ENCODE results near the gene SPATA19. TPM values are rescaled to one million over a fixed set of nuclear protein-coding genes. Genes with fewer than 3 reads are reported as not detected.

Gene SPATA19
- total RNA-seq, 1 experiment from 2014 or later = not detected

GRCh38 chr11:133796043-133796795, 49.1 kb downstream of the SPATA19 start:
- CTCF ChIA-PET = no interaction called here
- no peaks in the 10 kb centered on the region for H3K36me3 ChIP-seq (ENCODE audit: control insufficient read depth, insufficient read depth, low read length)

GRCh38 chr11:133795088-133795487, 50.2 kb downstream of the SPATA19 start:
- intact Hi-C loops (cut with micrococcal nuclease; ENCODE audit: unreplicated experiment) (no loop called here), in situ Hi-C loops (cut with HindIII; ENCODE audit: low pct_unique_long_range_greater_than_20kb, low sequenced_read_pairs) (no loop called here)
- 0 out of 2 replicates have a peak, but pooled peaks cover 2% of the 10 kb centered on the region for H3K27me3 ChIP-seq (ENCODE audit: control insufficient read depth, insufficient read depth, low read length)
- H3K9me3 ChIP-seq (ENCODE audit: control insufficient read depth, insufficient read depth, low read depth, low read length) = no peaks in the 10 kb centered on the region; the same call in 1 of the 2 replicates
- no peaks in the 10 kb centered on the region for H3K4me1 ChIP-seq (ENCODE audit: control insufficient read depth, insufficient read depth, low read length)
- POLR2A ChIA-PET = no interaction called here
- CTCF ChIA-PET = no interaction called here
- H3K4me3 ChIP-seq (ENCODE audit: low read depth in 2 of 2, low read length in 2 of 2) = no peak overlapping the region
- DNase-seq (ENCODE audit: low read depth, low spot score) (no peak), ATAC-seq (no peak)
- H3K36me3 ChIP-seq (ENCODE audit: control insufficient read depth, insufficient read depth, low read length) = no peaks in the 10 kb centered on the region
- no TSS peak for BruUV-seq (replicated peaks)
- TF ChIP-seq TCF7L2 (IDR thresholded peaks at IDR 0.05; ENCODE audit: low read depth, low read length) (no peak), POLR2AphosphoS5 (IDR thresholded peaks at IDR 0.05; ENCODE audit: low read depth, low read length) (no peak), SIN3A (IDR thresholded peaks at IDR 0.05; ENCODE audit: borderline replicate concordance, insufficient read depth, low read depth, low read length) (no peak)
- TF ChIP-seq, protein P1, sequence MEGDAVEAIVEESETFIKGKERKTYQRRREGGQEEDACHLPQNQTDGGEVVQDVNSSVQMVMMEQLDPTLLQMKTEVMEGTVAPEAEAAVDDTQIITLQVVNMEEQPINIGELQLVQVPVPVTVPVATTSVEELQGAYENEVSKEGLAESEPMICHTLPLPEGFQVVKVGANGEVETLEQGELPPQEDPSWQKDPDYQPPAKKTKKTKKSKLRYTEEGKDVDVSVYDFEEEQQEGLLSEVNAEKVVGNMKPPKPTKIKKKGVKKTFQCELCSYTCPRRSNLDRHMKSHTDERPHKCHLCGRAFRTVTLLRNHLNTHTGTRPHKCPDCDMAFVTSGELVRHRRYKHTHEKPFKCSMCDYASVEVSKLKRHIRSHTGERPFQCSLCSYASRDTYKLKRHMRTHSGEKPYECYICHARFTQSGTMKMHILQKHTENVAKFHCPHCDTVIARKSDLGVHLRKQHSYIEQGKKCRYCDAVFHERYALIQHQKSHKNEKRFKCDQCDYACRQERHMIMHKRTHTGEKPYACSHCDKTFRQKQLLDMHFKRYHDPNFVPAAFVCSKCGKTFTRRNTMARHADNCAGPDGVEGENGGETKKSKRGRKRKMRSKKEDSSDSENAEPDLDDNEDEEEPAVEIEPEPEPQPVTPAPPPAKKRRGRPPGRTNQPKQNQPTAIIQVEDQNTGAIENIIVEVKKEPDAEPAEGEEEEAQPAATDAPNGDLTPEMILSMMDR (IDR thresholded peaks at IDR 0.05) = no peak
- TF ChIP-seq, protein P2, sequence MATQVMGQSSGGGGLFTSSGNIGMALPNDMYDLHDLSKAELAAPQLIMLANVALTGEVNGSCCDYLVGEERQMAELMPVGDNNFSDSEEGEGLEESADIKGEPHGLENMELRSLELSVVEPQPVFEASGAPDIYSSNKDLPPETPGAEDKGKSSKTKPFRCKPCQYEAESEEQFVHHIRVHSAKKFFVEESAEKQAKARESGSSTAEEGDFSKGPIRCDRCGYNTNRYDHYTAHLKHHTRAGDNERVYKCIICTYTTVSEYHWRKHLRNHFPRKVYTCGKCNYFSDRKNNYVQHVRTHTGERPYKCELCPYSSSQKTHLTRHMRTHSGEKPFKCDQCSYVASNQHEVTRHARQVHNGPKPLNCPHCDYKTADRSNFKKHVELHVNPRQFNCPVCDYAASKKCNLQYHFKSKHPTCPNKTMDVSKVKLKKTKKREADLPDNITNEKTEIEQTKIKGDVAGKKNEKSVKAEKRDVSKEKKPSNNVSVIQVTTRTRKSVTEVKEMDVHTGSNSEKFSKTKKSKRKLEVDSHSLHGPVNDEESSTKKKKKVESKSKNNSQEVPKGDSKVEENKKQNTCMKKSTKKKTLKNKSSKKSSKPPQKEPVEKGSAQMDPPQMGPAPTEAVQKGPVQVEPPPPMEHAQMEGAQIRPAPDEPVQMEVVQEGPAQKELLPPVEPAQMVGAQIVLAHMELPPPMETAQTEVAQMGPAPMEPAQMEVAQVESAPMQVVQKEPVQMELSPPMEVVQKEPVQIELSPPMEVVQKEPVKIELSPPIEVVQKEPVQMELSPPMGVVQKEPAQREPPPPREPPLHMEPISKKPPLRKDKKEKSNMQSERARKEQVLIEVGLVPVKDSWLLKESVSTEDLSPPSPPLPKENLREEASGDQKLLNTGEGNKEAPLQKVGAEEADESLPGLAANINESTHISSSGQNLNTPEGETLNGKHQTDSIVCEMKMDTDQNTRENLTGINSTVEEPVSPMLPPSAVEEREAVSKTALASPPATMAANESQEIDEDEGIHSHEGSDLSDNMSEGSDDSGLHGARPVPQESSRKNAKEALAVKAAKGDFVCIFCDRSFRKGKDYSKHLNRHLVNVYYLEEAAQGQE (IDR thresholded peaks at IDR 0.05; ENCODE audit: insufficient read depth in 1 of 2, low read depth in 2 of 2, low read length in 1 of 2) = no peak
- no peak overlapping the region for H3K27ac ChIP-seq (ENCODE audit: low read length)

More at GRCh38 chr11:133796043-133796795, 49.1 kb downstream of the SPATA19 start:
- Histone ChIP-seq H3K27me3 (ENCODE audit: control insufficient read depth, insufficient read depth, low read length) (0 out of 2 replicates have a peak, but pooled peaks cover 2% of the 10 kb centered on the region), H3K9me3 (ENCODE audit: control insufficient read depth, insufficient read depth, low read depth, low read length) (no peaks in the 10 kb centered on the region; the same call in 1 of the 2 replicates), H3K4me1 (ENCODE audit: control insufficient read depth, insufficient read depth, low read length) (no peaks in the 10 kb centered on the region), H3K27ac (ENCODE audit: low read length) (no peak overlapping the region), H3K4me3 (ENCODE audit: low read depth in 2 of 2, low read length in 2 of 2) (no peak overlapping the region)
- POLR2A ChIA-PET = no interaction called here
- in situ Hi-C loops (cut with HindIII; ENCODE audit: low pct_unique_long_range_greater_than_20kb, low sequenced_read_pairs) = no loop called here
- DNase-seq (ENCODE audit: low read depth, low spot score) = no peak
- no TSS peak for BruUV-seq (replicated peaks)
- ATAC-seq = no peak
- TF ChIP-seq, protein P2 (IDR thresholded peaks at IDR 0.05; ENCODE audit: insufficient read depth in 1 of 2, low read depth in 2 of 2, low read length in 1 of 2) = no peak
- TF ChIP-seq SIN3A (IDR thresholded peaks at IDR 0.05; ENCODE audit: borderline replicate concordance, insufficient read depth, low read depth, low read length) = no peak
- no peak for TF ChIP-seq TCF7L2 (IDR thresholded peaks at IDR 0.05; ENCODE audit: low read depth, low read length)
- no peak for TF ChIP-seq POLR2AphosphoS5 (IDR thresholded peaks at IDR 0.05; ENCODE audit: low read depth, low read length)
- TF ChIP-seq, protein P1 (IDR thresholded peaks at IDR 0.05) = no peak
- intact Hi-C loops (cut with micrococcal nuclease; ENCODE audit: unreplicated experiment) = no loop called here
